HepG2 (cell line): ENCODE data around the gene SFTPB. TPM values are rescaled to one million over a fixed set of nuclear protein-coding genes. Genes with fewer than 3 reads are reported as not detected.

Experiments
- ARID5B ChIP-seq: IDR thresholded peaks from 2 replicates; pipeline ENCODE4 v1.4.0; 2020; ENCODE audit warnings: mild to moderate bottlenecking, missing genetic modification reagents
- ATF5 ChIP-seq: sonication (generic); formaldehyde crosslinking; IDR thresholded peaks from 2 replicates; pipeline ENCODE4 v1.4.0; 2020; ENCODE audit warnings: mild to moderate bottlenecking, low read depth, missing genetic modification reagents
- CENPT ChIP-seq: sonication (generic); formaldehyde crosslinking; IDR thresholded peaks from 2 replicates; pipeline ENCODE4 v1.8.0; 2022; ENCODE audit warnings: low read depth, mild to moderate bottlenecking, moderate library complexity, missing genetic modification reagents
- ERF ChIP-seq: IDR thresholded peaks from 2 replicates; pipeline ENCODE4 v1.6.1; 2018; ENCODE audit warnings: missing biosample characterization, missing genetic modification reagents
- IKZF5 ChIP-seq: IDR thresholded peaks from 2 replicates; pipeline ENCODE4 v1.6.1; 2018; ENCODE audit warnings: missing genetic modification reagents, mild to moderate bottlenecking, missing compliant biosample characterization
- SAP130 ChIP-seq: IDR thresholded peaks from 2 replicates; pipeline ENCODE4 v1.6.1; 2016; ENCODE audit warnings: low read depth
- SMC3 ChIP-seq: IDR thresholded peaks from 2 replicates; pipeline ENCODE4 v1.6.1; 2011; ENCODE audit warnings: low read length, improper control_type of control experiment
- STAG1 ChIP-seq: sonication (generic); formaldehyde crosslinking; IDR thresholded peaks from 2 replicates; pipeline ENCODE4 v1.4.0; 2020; ENCODE audit warnings: missing genetic modification reagents
- TAF1 ChIP-seq: sonication (generic); formaldehyde crosslinking; IDR thresholded peaks from 2 replicates; pipeline ENCODE4 v1.4.0; 2020; ENCODE audit warnings: missing genetic modification reagents
- ZNF234 ChIP-seq: sonication (generic); formaldehyde crosslinking; conservative IDR thresholded peaks from 2 replicates; pipeline ENCODE4 v1.5.1; 2020; ENCODE audit warnings: mild to moderate bottlenecking, missing genetic modification reagents
- ZNF3 ChIP-seq: IDR thresholded peaks from 2 replicates; pipeline ENCODE4 v1.7.0; 2017; ENCODE audit warnings: inconsistent platforms
- ZNF382 ChIP-seq: sonication (generic); formaldehyde crosslinking; IDR thresholded peaks from 2 replicates; pipeline ENCODE4 v1.5.0; 2020; ENCODE audit warnings: missing genetic modification reagents, mild to moderate bottlenecking, borderline replicate concordance
- ZNF709 ChIP-seq: sonication (generic); formaldehyde crosslinking; IDR thresholded peaks from 2 replicates; pipeline ENCODE4 v1.5.0; 2020; ENCODE audit warnings: mild to moderate bottlenecking, missing genetic modification reagents
- polyA plus RNA-seq, 8 experiments: library from polyadenylated mRNA; depleted of rRNA in 3 of 8; stranded (reverse) in 7 of 8; unstranded in 1 of 8; fragments of >200 nt; fragmentation: Illumina TruSeq in 4 of 8; extraction: Trizol in 4 of 8; gene quantifications; 2 replicates each; pipeline versions ENCODE4 v1.2.1 to v1.2.3, GENCODE V29; 2011 to 2016; ENCODE audit warnings: low read depth in 4 of 8, missing spikeins in 1 of 8, mixed read lengths in 1 of 8; ENCODE audit not compliant: insufficient read depth in 1 of 8
- total RNA-seq, 5 experiments: library from RNA; depleted of rRNA; stranded (reverse); fragments of >200 nt; fragmentation: Illumina TruSeq; extraction: Trizol; gene quantifications; 2 replicates each; pipeline ENCODE4 v1.2.3, GENCODE V29; 2016; ENCODE audit warnings: low read depth in 1 of 5
- TF ChIP-seq, protein P1 (sequence below): sonication (generic); formaldehyde crosslinking; IDR thresholded peaks from 2 replicates; pipeline ENCODE4 v1.8.1; 2023; ENCODE audit warnings: mild to moderate bottlenecking, missing genetic modification reagents, borderline replicate concordance
- TF ChIP-seq, protein P2 (sequence below): sonication (generic); formaldehyde crosslinking; IDR thresholded peaks from 2 replicates; pipeline ENCODE4 v1.5.0; 2020; ENCODE audit warnings: mild to moderate bottlenecking, missing genetic modification reagents
- TF ChIP-seq, protein P3 (sequence below): sonication (generic); formaldehyde crosslinking; IDR thresholded peaks from 2 replicates; pipeline ENCODE4 v1.4.0; 2020; ENCODE audit warnings: mild to moderate bottlenecking, missing genetic modification reagents, borderline replicate concordance

SFTPB gene
- total and polyA plus RNA-seq, 2 of the 13 experiments (the other 11 are each of a cell fraction or from before 2014, with no cell fraction given), result not detected

DNA sequence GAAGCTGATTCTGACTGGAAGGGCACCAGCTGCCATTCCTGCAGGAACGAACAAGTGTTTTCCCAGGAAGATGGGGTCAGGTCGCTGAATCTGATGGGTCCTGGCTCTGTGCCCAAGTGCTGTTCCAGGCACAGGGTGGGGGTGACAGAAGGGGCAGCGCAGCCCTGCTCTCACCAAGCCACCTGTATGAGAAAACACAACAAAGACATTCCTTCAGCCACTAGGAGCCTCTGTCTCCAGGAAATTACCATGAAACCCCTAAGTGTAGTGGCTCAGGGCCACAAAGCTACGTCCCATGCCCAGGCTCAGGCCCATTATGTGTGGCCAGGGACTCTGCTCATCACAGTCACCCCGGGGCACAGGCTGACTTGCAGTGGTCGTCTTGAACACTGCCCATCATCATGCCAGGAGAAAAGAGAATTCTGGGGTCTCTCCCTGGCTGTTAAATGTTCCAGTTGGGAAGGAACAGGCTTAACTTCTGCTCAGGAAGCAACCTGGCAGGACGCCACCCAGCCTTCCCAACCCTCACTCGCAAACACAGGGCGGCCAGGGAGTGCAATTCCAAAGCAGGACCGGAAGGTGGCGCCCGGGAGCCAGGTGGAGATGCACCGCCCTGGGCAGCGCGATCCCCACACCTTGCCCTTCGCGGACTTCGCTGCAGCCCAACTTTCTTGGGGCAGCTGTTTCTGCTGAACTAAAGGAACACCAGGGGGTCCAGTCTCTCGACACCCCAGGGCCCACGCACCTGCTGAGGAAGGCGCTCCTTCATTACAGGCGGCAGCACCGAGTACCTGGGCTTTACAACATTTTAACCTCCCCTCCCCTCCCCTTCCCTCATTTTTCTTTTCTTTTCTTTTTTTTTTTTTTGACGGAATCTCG lies 11.0 kb upstream of the SFTPB start (continued):
- TF ChIP-seq, protein P1, sequence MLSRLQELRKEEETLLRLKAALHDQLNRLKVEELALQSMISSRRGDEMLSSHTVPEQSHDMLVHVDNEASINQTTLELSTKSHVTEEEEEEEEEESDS (CRISPR knock-in tag), result no peak
- TF ChIP-seq TAF1, result no peak
- TF ChIP-seq, protein P2, sequence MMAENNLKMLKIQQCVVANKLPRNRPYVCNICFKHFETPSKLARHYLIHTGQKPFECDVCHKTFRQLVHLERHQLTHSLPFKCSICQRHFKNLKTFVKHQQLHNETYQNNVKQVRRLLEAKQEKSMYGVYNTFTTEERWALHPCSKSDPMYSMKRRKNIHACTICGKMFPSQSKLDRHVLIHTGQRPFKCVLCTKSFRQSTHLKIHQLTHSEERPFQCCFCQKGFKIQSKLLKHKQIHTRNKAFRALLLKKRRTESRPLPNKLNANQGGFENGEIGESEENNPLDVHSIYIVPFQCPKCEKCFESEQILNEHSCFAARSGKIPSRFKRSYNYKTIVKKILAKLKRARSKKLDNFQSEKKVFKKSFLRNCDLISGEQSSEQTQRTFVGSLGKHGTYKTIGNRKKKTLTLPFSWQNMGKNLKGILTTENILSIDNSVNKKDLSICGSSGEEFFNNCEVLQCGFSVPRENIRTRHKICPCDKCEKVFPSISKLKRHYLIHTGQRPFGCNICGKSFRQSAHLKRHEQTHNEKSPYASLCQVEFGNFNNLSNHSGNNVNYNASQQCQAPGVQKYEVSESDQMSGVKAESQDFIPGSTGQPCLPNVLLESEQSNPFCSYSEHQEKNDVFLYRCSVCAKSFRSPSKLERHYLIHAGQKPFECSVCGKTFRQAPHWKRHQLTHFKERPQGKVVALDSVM (CRISPR knock-in tag), result no peak
- TF ChIP-seq IKZF5 (CRISPR knock-in tag), result no peak
- TF ChIP-seq ERF (CRISPR knock-in tag), result peak; percentile 42; the same call in 1 of the 2 replicates
- no peak for TF ChIP-seq CENPT (CRISPR knock-in tag)
- TF ChIP-seq, protein P3, sequence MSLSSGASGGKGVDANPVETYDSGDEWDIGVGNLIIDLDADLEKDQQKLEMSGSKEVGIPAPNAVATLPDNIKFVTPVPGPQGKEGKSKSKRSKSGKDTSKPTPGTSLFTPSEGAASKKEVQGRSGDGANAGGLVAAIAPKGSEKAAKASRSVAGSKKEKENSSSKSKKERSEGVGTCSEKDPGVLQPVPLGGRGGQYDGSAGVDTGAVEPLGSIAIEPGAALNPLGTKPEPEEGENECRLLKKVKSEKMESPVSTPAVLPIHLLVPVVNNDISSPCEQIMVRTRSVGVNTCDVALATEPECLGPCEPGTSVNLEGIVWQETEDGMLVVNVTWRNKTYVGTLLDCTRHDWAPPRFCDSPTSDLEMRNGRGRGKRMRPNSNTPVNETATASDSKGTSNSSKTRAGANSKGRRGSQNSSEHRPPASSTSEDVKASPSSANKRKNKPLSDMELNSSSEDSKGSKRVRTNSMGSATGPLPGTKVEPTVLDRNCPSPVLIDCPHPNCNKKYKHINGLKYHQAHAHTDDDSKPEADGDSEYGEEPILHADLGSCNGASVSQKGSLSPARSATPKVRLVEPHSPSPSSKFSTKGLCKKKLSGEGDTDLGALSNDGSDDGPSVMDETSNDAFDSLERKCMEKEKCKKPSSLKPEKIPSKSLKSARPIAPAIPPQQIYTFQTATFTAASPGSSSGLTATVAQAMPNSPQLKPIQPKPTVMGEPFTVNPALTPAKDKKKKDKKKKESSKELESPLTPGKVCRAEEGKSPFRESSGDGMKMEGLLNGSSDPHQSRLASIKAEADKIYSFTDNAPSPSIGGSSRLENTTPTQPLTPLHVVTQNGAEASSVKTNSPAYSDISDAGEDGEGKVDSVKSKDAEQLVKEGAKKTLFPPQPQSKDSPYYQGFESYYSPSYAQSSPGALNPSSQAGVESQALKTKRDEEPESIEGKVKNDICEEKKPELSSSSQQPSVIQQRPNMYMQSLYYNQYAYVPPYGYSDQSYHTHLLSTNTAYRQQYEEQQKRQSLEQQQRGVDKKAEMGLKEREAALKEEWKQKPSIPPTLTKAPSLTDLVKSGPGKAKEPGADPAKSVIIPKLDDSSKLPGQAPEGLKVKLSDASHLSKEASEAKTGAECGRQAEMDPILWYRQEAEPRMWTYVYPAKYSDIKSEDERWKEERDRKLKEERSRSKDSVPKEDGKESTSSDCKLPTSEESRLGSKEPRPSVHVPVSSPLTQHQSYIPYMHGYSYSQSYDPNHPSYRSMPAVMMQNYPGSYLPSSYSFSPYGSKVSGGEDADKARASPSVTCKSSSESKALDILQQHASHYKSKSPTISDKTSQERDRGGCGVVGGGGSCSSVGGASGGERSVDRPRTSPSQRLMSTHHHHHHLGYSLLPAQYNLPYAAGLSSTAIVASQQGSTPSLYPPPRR (CRISPR knock-in tag), result no peak
- no peak; the same call in 1 of the 2 replicates for TF ChIP-seq SMC3
- no peak for TF ChIP-seq ZNF382 (CRISPR knock-in tag)
- TF ChIP-seq SAP130 (CRISPR knock-in tag), result 0 out of 2 replicates have a peak, but pooled peaks have one; percentile 11
- TF ChIP-seq ZNF3, result no peak
- TF ChIP-seq ZNF234 (CRISPR knock-in tag), result no peak
- TF ChIP-seq STAG1 (CRISPR knock-in tag), result peak; percentile 88
- TF ChIP-seq ATF5, result no peak
- TF ChIP-seq ZNF709 (CRISPR knock-in tag), result no peak
- TF ChIP-seq ARID5B (CRISPR knock-in tag), result no peak
